Measurements from ENCODE around the gene ANKRD16.

Gene ANKRD16

GRCh38 chr10:5889624-5890451, at the start of gene ANKRD16, which contains the start of gene FBH1:
Gene ANKRD16 (minus strand): TSS chr10:5889893. CDS start chr10:5889354, 539 bp downstream.
Gene FBH1 (plus strand): TSS chr10:5890243. CDS start chr10:5890346, 103 bp downstream.
- DNase-seq, result peak; percentile 100

- DNase-seq, result no peak
Measured at GRCh38 chr10:5938291-5938690, 48.6 kb upstream of the ANKRD16 start.

GRCh38 chr10:5937016-5937415, 47.3 kb upstream of the ANKRD16 start:
- DNase-seq, result no peak

GRCh38 chr10:5935628-5936027, 45.9 kb upstream of the ANKRD16 start:
- DNase-seq, result no peak

GRCh38 chr10:5933909-5934546, 44.3 kb upstream of the ANKRD16 start:
- DNase-seq, result no peak

- DNase-seq, result no peak
Measured at GRCh38 chr10:5932345-5932744, 42.7 kb upstream of the ANKRD16 start.

- no peak for DNase-seq
Measured at GRCh38 chr10:5930272-5930671, 40.6 kb upstream of the ANKRD16 start.

GRCh38 chr10:5929442-5929841, 39.7 kb upstream of the ANKRD16 start:
- no peak for DNase-seq

- DNase-seq, result no peak
Measured at GRCh38 chr10:5927306-5927705, 37.6 kb upstream of the ANKRD16 start.

GRCh38 chr10:5924889-5925288, 35.2 kb upstream of the ANKRD16 start:
- DNase-seq, result no peak

- DNase-seq, result no peak
Measured at GRCh38 chr10:5921746-5922145, 32.1 kb upstream of the ANKRD16 start.

- DNase-seq, result no peak
Measured at GRCh38 chr10:5919568-5919967, 29.9 kb upstream of the ANKRD16 start.

- DNase-seq, result no peak
Measured at GRCh38 chr10:5918763-5919162, 29.1 kb upstream of the ANKRD16 start.

GRCh38 chr10:5917305-5917704, 27.6 kb upstream of the ANKRD16 start:
- DNase-seq, result no peak

GRCh38 chr10:5915451-5915850, 25.8 kb upstream of the ANKRD16 start:
- DNase-seq, result no peak

- no peak for DNase-seq
Measured at GRCh38 chr10:5913736-5914135, 24.0 kb upstream of the ANKRD16 start.

GRCh38 chr10:5911670-5912069, 22.0 kb upstream of the ANKRD16 start:
- no peak for DNase-seq

GRCh38 chr10:5910323-5911100, 20.8 kb upstream of the ANKRD16 start:
- peak; percentile 30 for DNase-seq

GRCh38 chr10:5908676-5909075, 19.0 kb upstream of the ANKRD16 start:
- DNase-seq, result peak; percentile 1

- DNase-seq, result no peak
Measured at GRCh38 chr10:5906651-5907050, 17.0 kb upstream of the ANKRD16 start.

GRCh38 chr10:5905854-5906507, 16.3 kb upstream of the ANKRD16 start:
- peak; percentile 54 for DNase-seq

- no peak for DNase-seq
Measured at GRCh38 chr10:5904227-5904626, 14.5 kb upstream of the ANKRD16 start.

- DNase-seq, result no peak
Measured at GRCh38 chr10:5903563-5903962, 13.9 kb upstream of the ANKRD16 start.

Data from activated effector memory CD4-positive, alpha-beta T cell treated with anti-CD3 and anti-CD28 coated beads, Interleukin-2, amount 50 U/mL, for 16 hours (primary cell).